Endometrium (tissue), 2 donors: ENCODE data around the gene OTUB2.
"Not testable (repeated sequence)": the region's sequence is repeated elsewhere in the genome, so short reads cannot be mapped to it uniquely, and the experiment has no call there.

ENCODE experiments used
- FAIRE-seq: peaks from 2 replicates; lab custom pipeline; 2012; peaks lifted over from hg19 to GRCh38; lab: Jason Lieb, UNC
- donor health status: control.
- donor health status: control.

The OTUB2 gene

GRCh38 chr14:94058128-94058673, 32.1 kb downstream of the OTUB2 start:
- FAIRE-seq, result no peak

GRCh38 chr14:94058674-94059138, 32.6 kb downstream of the OTUB2 start:
- no peak for FAIRE-seq

- FAIRE-seq, result no peak
These were observed 33.9 kb downstream of the OTUB2 start for GRCh38 chr14:94059998-94060397.

- no peak for FAIRE-seq
These were observed 36.3 kb downstream of the OTUB2 start for GRCh38 chr14:94062344-94062940.

- no peak for FAIRE-seq
These were observed 40.0 kb downstream of the OTUB2 start for GRCh38 chr14:94066089-94066676.

DNA sequence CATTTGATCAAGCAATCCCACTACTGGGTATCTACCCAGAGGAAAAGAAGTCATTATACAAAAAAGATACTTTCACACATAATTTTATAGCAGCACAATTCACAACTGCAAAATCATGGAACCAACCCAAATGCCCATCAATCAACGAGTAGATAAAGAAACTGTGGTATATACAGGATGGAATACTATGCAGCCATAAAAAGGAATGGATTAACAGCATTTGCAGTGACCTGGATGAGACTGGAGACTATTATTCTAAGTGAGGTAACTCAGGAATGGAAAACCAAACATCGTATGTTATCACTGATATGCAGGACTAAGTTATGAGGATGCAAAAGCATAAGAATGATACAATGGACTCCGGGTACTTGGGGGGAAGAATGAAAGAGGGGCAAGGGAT, 45.9 kb downstream of the OTUB2 start:
- FAIRE-seq, result not testable (repeated sequence)

DNA sequence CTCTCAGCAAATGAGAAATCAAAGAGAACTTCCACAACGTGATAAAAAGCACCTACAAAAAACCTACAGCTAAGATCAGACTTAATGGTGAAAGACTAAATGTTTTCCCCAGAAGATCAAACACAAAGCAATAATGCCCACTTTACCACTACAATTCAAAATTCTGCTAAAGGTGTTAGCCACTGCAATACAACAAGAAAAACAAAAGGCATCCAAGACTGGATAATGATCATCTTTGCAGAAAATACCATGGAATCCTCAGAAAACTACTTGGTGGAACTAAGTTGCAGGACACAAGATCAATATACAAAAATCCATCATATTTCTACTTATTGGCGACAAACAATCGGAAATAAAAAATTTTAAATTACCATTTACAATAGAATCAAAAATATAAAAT, 48.4 kb downstream of the OTUB2 start:
- no peak for FAIRE-seq

DNA sequence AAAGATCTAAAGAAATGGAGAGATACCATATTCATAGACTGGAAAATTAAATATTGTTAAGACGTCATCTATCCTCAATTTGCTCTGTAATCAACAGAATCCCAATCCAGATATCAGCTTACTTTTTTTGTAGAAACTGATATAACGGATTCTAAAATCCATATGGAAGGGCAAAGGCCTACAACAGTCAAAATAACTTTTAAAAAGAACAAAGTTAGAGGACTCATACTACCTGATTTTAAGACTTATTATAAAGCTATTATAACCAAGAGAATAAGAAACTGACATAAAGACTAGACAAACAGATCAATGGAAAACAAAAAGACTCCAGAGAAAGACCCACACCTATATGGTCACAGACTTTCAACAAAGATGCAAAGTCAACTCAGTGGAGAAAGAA, 48.9 kb downstream of the OTUB2 start:
- no peak for FAIRE-seq

DNA sequence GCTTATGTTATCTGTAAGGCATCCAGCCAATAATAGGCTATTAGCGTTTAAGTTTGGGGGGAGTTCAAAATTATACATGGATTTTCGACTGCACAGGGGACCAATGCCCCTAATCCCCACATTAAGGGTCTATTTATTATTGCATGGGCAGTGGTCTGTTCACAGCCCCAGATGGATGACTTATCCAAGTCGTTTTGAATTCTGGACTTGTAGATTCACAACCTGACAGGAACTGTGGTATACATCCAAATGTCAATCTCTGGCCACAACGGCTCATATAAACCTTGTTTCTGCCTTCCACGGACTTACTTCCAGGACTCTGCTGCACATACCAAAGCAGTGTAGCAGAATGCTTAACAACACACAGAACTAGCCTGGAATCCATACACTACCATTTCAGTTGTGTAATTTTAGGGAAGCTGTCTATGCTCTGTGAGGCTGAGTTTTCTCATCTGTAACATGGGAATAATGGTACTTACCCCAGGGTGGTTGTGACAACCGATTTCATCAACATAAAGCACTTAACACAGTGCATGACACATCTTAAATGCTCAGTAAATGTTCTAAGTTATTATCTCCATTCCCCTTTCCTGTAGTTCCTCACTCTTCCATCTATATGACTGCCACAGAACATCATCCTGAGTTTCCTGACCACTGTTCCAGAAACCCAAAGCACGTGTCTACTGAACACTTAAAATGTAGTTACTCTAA, 51.1 kb downstream of the OTUB2 start:
- FAIRE-seq, result no peak

- no peak for FAIRE-seq
These were observed 51.7 kb downstream of the OTUB2 start for GRCh38 chr14:94077823-94078222.

DNA sequence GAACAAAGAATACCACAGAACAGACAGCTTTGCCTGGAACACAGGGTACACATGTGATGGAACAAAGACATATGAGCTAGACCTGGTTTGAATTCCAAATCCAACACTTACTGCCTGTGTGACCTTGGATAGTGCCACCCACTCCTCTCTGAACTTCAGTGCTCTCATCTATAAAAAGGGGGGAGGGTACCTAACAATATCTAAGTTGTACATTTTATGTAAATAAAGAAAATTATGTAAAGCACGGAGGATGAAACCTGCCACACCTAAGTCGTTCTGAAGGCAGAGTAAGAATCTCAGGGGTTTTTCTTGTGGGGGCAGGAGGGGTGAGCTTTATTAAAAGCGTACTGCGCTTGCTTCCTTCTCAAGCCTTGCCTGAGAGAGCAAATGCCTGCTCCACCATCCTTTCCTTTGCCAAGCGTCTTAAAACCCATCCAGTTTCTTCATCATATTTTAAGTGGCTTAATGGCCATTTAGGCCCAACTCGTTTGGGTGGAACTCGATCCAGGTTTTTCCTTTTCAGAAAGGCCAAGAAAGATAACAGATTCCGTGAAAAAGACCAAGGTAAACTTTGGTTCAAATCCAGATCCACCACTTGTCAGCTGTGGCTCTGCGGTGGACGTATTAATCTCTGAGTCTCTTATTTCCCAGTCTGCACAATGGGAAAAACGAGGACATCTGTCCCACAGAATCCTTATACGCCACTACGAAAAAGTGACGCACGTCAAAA, 53.9 kb downstream of the OTUB2 start:
- no peak for FAIRE-seq

DNA sequence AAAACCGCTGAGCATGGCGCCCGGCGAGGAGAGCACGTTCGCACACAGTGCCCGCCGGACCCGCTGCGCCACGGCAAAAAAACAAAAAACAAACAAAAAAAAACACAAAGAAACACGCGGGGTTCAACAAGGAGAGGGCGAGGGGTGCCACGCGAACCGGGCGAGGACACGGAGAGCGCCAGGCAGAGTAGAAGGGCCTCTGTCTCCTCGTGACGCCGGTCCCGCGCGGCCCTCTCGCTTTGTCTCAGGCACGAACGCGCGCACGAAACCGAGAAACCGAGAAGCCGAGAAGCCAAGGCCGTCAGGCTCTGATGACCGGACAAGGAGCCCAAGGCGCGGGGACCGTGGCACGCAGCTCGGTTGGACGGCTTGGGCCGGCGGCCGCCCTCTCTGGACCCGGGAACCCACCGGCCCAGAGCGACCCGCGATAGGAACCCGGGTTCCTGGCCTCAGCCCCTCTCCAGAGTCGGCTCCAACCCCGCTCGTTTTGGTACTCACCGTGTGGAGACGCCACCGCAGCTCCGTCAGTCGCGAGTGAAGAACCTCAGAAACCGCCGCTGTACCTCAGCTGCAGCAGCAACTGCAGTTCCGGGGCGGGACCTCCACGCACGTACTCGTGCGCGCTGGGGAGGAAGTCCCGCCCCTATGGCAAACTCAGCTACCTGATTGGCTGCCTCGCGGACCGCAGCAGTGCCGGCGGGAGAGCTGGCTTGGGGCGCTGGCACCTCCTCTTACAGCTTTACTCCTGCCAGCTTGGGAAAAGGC, 54.7 kb downstream of the OTUB2 start, which contains the start of the genes DDX24 and IFI27L1:
DDX24 (minus strand) TSS at position 582 of the 765 bp plus-strand sequence. CDS start 1,460 bp downstream, outside the sequence.
IFI27L1 (plus strand) TSS at position 690 of the 765 bp plus-strand sequence. CDS start 15,628 bp downstream, outside the sequence.
- FAIRE-seq, result peak; percentile 90

GRCh38 chr14:94081386-94081820, 55.3 kb downstream of the OTUB2 start:
- no peak for FAIRE-seq

- no peak for FAIRE-seq
These were observed 61.8 kb downstream of the OTUB2 start for GRCh38 chr14:94087891-94088290.

DNA sequence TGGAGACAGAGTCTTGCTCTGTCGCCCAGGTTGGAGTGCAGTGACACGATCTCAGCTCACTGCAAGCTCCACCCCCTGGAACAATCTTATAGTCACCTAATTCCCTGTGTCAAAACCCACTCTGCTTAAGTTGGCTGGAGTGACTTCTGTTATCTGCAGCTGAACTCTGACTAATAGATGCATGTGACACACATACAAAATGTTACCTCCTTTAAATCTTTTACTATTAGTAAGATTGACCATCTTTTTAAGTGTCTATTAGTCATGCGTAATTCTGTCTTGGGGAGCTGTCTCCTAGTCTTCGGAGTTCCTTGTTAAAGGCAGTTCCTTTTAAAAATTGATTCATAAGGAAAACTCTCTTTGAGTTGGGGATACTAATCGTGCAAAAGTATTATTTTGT, 62.4 kb downstream of the OTUB2 start:
- no peak for FAIRE-seq

- no peak for FAIRE-seq
These were observed 63.3 kb downstream of the OTUB2 start for GRCh38 chr14:94089479-94089878.

- no peak for FAIRE-seq
These were observed 67.3 kb downstream of the OTUB2 start for GRCh38 chr14:94093418-94093817.

DNA sequence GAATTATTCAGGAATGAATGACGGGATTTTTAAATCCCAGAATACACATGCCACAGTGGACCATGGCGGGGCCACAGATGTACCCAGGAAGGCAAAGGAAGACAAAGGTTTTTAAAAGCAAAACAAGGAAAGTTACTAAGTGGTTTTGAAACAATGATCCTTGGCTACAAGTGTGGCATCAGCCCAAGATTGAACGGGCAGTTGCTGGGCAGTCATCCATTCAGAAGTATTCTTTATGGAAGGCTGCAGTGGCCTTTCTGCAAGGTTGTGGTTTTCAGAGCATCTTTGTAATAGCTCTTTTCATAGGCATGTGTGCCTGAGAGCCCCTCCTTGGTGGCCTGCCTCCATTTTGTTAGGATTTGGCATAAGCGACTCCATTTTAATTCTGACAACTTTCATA, 71.0 kb downstream of the OTUB2 start:
- no peak for FAIRE-seq
